ENCODE measurements around the gene PPM1M. TPM values are rescaled to one million over a fixed set of nuclear protein-coding genes. Genes with fewer than 3 reads are reported as not detected.

Gene PPM1M
- total RNA-seq, 4 donors from 2014 or later = 13.0 to 44.7 (median 35.3) TPM

GRCh38 chr3:52290596-52291507, 45.3 kb downstream of the PPM1M start:
- no peak for TF ChIP-seq CTCF (IDR thresholded peaks at IDR 0.05; ENCODE audit: low read depth)

DNA sequence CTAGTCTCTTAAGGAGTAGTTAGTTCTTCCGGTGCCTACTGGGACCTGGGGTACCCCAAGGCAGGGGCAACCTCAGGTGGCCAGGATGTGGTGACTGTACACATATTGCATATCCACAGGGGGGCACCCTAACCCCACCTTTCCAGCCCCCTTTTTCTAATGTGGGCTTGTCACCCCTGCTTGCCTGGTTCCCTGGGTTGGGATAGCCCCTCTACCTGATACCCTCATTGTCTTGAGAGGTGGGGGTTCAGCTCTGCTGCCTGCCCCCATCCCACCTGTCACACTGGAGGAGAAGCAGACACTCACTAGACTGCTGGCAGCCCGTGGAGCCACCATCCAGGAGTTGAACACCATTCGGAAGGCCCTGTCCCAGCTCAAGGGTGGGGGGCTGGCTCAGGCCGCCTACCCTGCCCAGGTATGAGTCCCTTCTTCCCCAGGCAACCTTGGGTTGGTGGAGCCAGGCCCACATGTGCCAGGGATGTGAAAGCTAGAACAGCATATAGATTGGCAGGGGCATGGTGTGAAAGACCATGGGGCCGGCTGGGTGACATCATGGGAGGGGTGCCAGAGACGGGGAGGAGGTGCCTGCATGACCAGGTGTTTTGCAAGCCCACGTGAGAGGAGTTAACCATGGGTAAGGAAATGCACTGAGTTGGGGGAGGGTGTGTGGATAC, 46.1 kb downstream of the PPM1M start:
- no peak for TF ChIP-seq CTCF (IDR thresholded peaks at IDR 0.05; ENCODE audit: low read depth)

GRCh38 chr3:52292247-52293065, 46.9 kb downstream of the PPM1M start:
- TF ChIP-seq CTCF (IDR thresholded peaks at IDR 0.05; ENCODE audit: low read depth) = no peak

- TF ChIP-seq CTCF (IDR thresholded peaks at IDR 0.05; ENCODE audit: low read depth) = no peak
Measured at GRCh38 chr3:52293491-52294319, 48.1 kb downstream of the PPM1M start.

DNA sequence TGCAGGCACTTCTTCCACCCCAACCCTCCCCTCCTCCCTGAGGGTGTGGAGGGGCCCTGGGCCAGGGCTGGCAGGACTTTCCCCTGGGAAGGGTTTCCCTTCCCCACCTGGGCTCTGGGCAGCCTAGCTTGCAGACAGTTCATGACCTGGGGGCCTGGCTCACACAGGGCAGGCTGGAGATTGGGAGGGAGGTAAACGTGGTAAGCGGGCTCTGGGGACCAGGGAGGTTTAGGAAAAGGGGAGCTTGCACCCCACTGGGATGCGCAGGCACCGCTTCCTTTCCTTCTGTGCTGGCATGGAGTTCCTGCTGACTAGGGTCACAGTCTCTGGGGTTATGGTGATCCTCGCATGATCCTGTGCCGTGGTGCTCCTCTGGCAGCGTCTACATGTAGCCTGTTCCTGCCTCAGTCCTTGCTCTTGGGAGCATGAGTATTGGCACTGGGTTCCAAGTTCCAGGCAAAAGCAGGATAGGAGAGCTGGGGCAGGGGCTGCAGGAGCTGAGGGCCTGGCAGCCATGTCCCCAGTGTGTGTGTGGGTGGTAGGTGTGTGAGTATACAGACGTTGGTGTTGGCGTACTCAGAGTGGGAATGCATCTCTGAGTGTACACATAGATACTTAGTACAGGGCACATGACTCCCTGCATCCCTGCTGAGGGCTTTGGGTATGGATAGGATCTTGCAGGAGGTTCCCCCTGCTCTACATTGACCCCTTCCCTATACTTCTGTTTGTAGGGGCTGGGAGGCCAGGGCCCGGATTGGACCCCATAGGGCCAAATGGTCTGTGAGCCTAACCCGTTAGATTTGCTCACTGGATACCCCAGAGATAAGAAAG, 49.0 kb downstream of the PPM1M start:
- TF ChIP-seq CTCF (IDR thresholded peaks at IDR 0.05; ENCODE audit: low read depth) = no peak

GRCh38 chr3:52295671-52296208, 50.2 kb downstream of the PPM1M start:
- no peak for TF ChIP-seq CTCF (IDR thresholded peaks at IDR 0.05; ENCODE audit: low read depth)
